Neural progenitor cell (in vitro differentiated cells): ENCODE data around the gene OARD1. TPM values are rescaled to one million over a fixed set of nuclear protein-coding genes. Genes with fewer than 3 reads are reported as not detected.

Experiments
- DNase-seq: peaks from one replicate; pipeline ENCODE4 v3.0.0-alpha.2; 2016; ENCODE audit warnings: low spot score
- H2AFZ ChIP-seq: fragments of 200-600 bp; sonication (generic); replicated peaks from 2 replicates; pipeline ENCODE4 v1.6.1; 2016; ENCODE audit warnings: antibody characterized with exemption
- H3F3A ChIP-seq: fragments of 200-600 bp; sonication (generic); 2 replicates; pipeline ENCODE4 v1.6.1; 2016; ENCODE audit warnings: antibody characterized with exemption, low read depth
- H3K27ac ChIP-seq: fragments of 200-600 bp; sonication (generic); 2 replicates; pipeline ENCODE4 v1.5.1; 2016; ENCODE audit warnings: mild to moderate bottlenecking
- H3K27me3 ChIP-seq: fragments of 200-600 bp; sonication (generic); 2 replicates; pipeline ENCODE4 v1.6.1; 2016; ENCODE audit warnings: mild to moderate bottlenecking, moderate library complexity
- H3K36me3 ChIP-seq: fragments of 200-600 bp; sonication (generic); 2 replicates; pipeline ENCODE4 v1.5.1; 2016
- H3K4me1 ChIP-seq: fragments of 200-600 bp; sonication (generic); 2 replicates; pipeline ENCODE4 v1.6.1; 2016; ENCODE audit warnings: mixed run types
- H3K4me2 ChIP-seq: fragments of 200-600 bp; sonication (generic); 2 replicates; pipeline ENCODE4 v1.6.1; 2016
- H3K4me3 ChIP-seq: fragments of 200-600 bp; sonication (generic); 2 replicates; pipeline ENCODE4 v1.5.1; 2016
- H3K79me2 ChIP-seq: fragments of 200-600 bp; sonication (generic); 2 replicates; pipeline ENCODE4 v1.6.1; 2016; ENCODE audit warnings: low read depth
- H3K9ac ChIP-seq: fragments of 200-600 bp; sonication (generic); 2 replicates; pipeline ENCODE4 v1.6.1; 2016
- H3K9me3 ChIP-seq: fragments of 200-600 bp; sonication (generic); 2 replicates; pipeline ENCODE4 v1.5.1; 2016; ENCODE audit warnings: low read depth
- H4K20me1 ChIP-seq: fragments of 200-600 bp; sonication (generic); 2 replicates; pipeline ENCODE4 v1.6.1; 2016; ENCODE audit warnings: low read depth
- H3K27ac Mint-ChIP-seq: 3 replicates; pipeline ENCODE4 v1.8.0; 2021; ENCODE audit warnings: mixed read lengths
- H3K27me3 Mint-ChIP-seq: 2 replicates; pipeline ENCODE4 v1.8.0; 2022; ENCODE audit warnings: low read depth, mild to moderate bottlenecking, inconsistent platforms, moderate library complexity, mixed read lengths; ENCODE audit not compliant: insufficient read depth
- H3K36me3 Mint-ChIP-seq: 3 replicates; pipeline ENCODE4 v1.8.0; 2021; ENCODE audit warnings: mixed read lengths
- H3K4me1 Mint-ChIP-seq: 3 replicates; pipeline ENCODE4 v1.8.0; 2021; ENCODE audit warnings: mixed read lengths
- H3K4me3 Mint-ChIP-seq: 3 replicates; pipeline ENCODE4 v1.8.0; 2021; ENCODE audit warnings: mild to moderate bottlenecking, moderate library complexity, mixed read lengths
- H3K9me3 Mint-ChIP-seq: 3 replicates; pipeline ENCODE4 v1.8.0; 2020; ENCODE audit warnings: mixed read lengths
- EZH2 ChIP-seq: fragments of 200-600 bp; sonication (generic); IDR thresholded peaks from 2 replicates; pipeline ENCODE4 v1.6.1; 2017; ENCODE audit warnings: antibody characterized with exemption, mild to moderate bottlenecking, moderate library complexity
- EZH2phosphoT487 ChIP-seq: fragments of 200-600 bp; sonication (generic); IDR thresholded peaks from 2 replicates; pipeline ENCODE4 v1.6.1; 2017; ENCODE audit warnings: antibody characterized with exemption
- total RNA-seq: library from RNA; depleted of rRNA; stranded (reverse); fragments of >200 nt; gene quantifications from 2 replicates; pipeline ENCODE4 v1.2.3, GENCODE V29; 2015; ENCODE audit warnings: low replicate concordance
- TF ChIP-seq, protein P1 (sequence below): fragments of 200-600 bp; sonication (generic); IDR thresholded peaks from 2 replicates; pipeline ENCODE4 v1.5.1; 2017; ENCODE audit warnings: antibody characterized with exemption, mild to moderate bottlenecking

The OARD1 gene
- total RNA-seq, 1 donor from 2014 or later: 67.9 TPM

DNA sequence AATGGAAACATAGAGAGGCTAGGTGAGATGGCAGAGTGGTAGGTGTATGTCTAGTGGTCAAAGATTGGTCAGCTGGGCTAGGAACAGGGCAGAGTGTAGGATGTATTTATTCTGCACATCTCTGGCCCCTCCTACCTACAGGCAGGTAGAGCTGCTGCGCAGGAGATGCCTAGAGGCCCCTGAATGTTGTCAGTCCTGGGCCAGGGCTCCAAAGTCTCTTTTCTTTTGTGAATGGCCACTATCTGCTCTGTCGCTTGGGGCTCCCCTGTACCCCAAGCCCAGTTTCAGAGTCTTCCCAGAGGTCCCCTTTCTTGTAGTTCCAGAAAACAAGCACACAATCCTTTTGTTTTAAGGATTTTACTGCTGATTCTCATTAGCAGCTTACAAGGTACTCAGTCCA is 24.9 kb downstream of the OARD1 start:
- H3K27ac Mint-ChIP-seq: no peak overlapping the region
- H3K36me3 ChIP-seq: no peaks in the 10 kb centered on the region
- no peak overlapping the region for H3K4me2 ChIP-seq
- DNase-seq: no peak
- no peaks in the 10 kb centered on the region for H3K79me2 ChIP-seq
- no peak overlapping the region for H2AFZ ChIP-seq
- no peaks in the 10 kb centered on the region for H3K36me3 Mint-ChIP-seq
- no peak overlapping the region for H3K27ac ChIP-seq
- H3K4me1 Mint-ChIP-seq: peaks cover 8% of the 10 kb centered on the region
- no peaks in the 10 kb centered on the region for H3K9me3 Mint-ChIP-seq
- no peak overlapping the region for H3K4me3 Mint-ChIP-seq
- no peak overlapping the region for H3K4me3 ChIP-seq
- peaks cover 2% of the 10 kb centered on the region for H3K27me3 Mint-ChIP-seq
- TF ChIP-seq EZH2: no peak
- TF ChIP-seq, protein P1, sequence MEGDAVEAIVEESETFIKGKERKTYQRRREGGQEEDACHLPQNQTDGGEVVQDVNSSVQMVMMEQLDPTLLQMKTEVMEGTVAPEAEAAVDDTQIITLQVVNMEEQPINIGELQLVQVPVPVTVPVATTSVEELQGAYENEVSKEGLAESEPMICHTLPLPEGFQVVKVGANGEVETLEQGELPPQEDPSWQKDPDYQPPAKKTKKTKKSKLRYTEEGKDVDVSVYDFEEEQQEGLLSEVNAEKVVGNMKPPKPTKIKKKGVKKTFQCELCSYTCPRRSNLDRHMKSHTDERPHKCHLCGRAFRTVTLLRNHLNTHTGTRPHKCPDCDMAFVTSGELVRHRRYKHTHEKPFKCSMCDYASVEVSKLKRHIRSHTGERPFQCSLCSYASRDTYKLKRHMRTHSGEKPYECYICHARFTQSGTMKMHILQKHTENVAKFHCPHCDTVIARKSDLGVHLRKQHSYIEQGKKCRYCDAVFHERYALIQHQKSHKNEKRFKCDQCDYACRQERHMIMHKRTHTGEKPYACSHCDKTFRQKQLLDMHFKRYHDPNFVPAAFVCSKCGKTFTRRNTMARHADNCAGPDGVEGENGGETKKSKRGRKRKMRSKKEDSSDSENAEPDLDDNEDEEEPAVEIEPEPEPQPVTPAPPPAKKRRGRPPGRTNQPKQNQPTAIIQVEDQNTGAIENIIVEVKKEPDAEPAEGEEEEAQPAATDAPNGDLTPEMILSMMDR: no peak
- TF ChIP-seq EZH2phosphoT487: no peak
- H3K9ac ChIP-seq: no peak overlapping the region
- no peaks in the 10 kb centered on the region for H4K20me1 ChIP-seq
- no peaks in the 10 kb centered on the region for H3K9me3 ChIP-seq
- H3K27me3 ChIP-seq: no peaks in the 10 kb centered on the region
- peaks cover 7% of the 10 kb centered on the region for H3K4me1 ChIP-seq
- no peaks in the 10 kb centered on the region for H3F3A ChIP-seq

DNA sequence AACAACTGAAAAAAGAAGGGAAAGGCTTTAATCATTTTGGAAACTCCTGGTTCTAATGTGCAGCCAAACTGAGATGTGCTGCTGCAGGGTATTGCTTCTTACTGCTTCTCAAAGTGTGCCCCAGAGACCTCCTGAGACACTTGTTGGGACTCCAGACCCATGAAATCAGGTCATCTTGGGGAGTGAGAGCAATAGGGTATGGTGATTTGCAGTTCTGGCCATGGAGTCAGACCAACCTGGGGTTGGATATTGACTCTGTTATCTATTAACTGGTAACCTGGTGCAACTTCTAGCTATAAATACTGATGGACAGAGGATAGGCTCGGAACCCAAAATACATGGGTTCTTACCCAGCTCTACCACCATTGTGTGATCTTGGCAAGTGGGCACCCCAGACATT is 26.1 kb downstream of the OARD1 start:
- Histone ChIP-seq H3K9ac (no peak overlapping the region), H2AFZ (no peak overlapping the region), H3K27me3 (no peaks in the 10 kb centered on the region), H3K4me1 (peaks cover 7% of the 10 kb centered on the region), H3K79me2 (no peaks in the 10 kb centered on the region), H3F3A (no peaks in the 10 kb centered on the region), H4K20me1 (no peaks in the 10 kb centered on the region), H3K27ac (no peak overlapping the region), H3K4me2 (no peak overlapping the region), H3K4me3 (no peak overlapping the region), H3K9me3 (no peaks in the 10 kb centered on the region), H3K36me3 (no peaks in the 10 kb centered on the region)
- DNase-seq: no peak
- no peak overlapping the region for H3K4me3 Mint-ChIP-seq
- H3K27ac Mint-ChIP-seq: no peak overlapping the region
- TF ChIP-seq EZH2: no peak
- H3K27me3 Mint-ChIP-seq: peaks cover 5% of the 10 kb centered on the region
- H3K9me3 Mint-ChIP-seq: no peaks in the 10 kb centered on the region
- H3K4me1 Mint-ChIP-seq: peaks cover 8% of the 10 kb centered on the region
- no peaks in the 10 kb centered on the region for H3K36me3 Mint-ChIP-seq

DNA sequence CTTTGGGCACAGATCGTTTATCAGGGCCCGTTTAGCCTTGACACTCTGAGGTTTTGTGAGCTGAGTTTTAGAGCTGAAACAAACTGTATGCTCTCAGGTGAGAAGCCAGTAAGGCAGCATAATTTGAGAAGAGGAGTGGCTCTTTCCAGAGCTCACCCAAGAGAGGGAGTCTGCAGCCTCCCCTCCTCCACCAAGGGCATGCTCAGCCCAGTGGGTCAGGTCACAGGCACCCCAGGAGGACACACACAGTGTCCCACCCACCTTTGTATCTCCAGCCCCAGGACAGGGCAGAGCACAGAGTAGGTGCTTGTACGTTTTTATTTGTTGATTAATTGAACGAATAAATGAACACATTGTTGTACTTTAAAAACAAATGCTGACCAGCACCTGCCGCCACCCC is 26.5 kb downstream of the OARD1 start:
- no peak overlapping the region for H3K4me3 ChIP-seq
- H3K36me3 ChIP-seq: no peaks in the 10 kb centered on the region
- Mint-ChIP-seq H3K9me3 (no peaks in the 10 kb centered on the region), H3K4me1 (peaks cover 8% of the 10 kb centered on the region), H3K36me3 (no peaks in the 10 kb centered on the region), H3K27me3 (peaks cover 5% of the 10 kb centered on the region), H3K27ac (no peak overlapping the region), H3K4me3 (no peak overlapping the region)
- H3K9me3 ChIP-seq: no peaks in the 10 kb centered on the region
- H4K20me1 ChIP-seq: no peaks in the 10 kb centered on the region
- H3K9ac ChIP-seq: no peak overlapping the region
- H3K27me3 ChIP-seq: no peaks in the 10 kb centered on the region
- no peaks in the 10 kb centered on the region for H3F3A ChIP-seq
- no peak overlapping the region for H2AFZ ChIP-seq
- TF ChIP-seq, protein P1: no peak
- TF ChIP-seq EZH2phosphoT487: no peak
- DNase-seq: no peak
- no peak overlapping the region for H3K27ac ChIP-seq
- H3K4me2 ChIP-seq: no peak overlapping the region
- H3K79me2 ChIP-seq: no peaks in the 10 kb centered on the region
- H3K4me1 ChIP-seq: peaks cover 7% of the 10 kb centered on the region

DNA sequence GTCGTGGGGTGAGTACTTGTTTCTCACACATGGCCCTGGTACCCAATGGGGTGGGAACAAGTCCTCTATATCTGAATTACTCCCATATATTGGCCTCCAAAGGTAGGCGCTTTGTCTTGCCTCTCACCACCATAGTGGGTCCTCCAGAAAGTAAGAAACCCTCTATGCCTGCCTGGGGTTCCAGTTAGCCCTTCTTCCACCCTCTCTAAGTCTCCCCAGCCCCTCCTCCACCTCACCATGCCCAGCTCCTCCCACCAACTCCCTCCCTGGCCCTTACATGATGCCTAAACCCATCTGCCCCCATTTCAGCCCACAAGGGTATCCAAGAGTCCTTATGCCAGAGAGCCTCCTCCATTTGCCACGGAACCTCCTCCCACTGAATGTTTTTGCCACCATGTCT is 29.0 kb downstream of the OARD1 start:
- Histone ChIP-seq H3K36me3 (no peaks in the 10 kb centered on the region), H3K27me3 (no peaks in the 10 kb centered on the region), H3K9ac (no peak overlapping the region), H3K79me2 (no peaks in the 10 kb centered on the region), H3K4me2 (no peak overlapping the region), H3K4me3 (no peak overlapping the region), H3F3A (no peaks in the 10 kb centered on the region), H3K4me1 (no peaks in the 10 kb centered on the region), H4K20me1 (no peaks in the 10 kb centered on the region), H3K27ac (no peak overlapping the region), H3K9me3 (no peaks in the 10 kb centered on the region), H2AFZ (no peak overlapping the region)
- H3K27ac Mint-ChIP-seq: no peak overlapping the region
- H3K4me1 Mint-ChIP-seq: no peaks in the 10 kb centered on the region
- no peak for DNase-seq
- no peaks in the 10 kb centered on the region for H3K36me3 Mint-ChIP-seq
- H3K9me3 Mint-ChIP-seq: no peaks in the 10 kb centered on the region
- no peak for TF ChIP-seq EZH2phosphoT487
- no peak for TF ChIP-seq EZH2
- TF ChIP-seq, protein P1: no peak
- peaks cover 7% of the 10 kb centered on the region for H3K27me3 Mint-ChIP-seq
- no peak overlapping the region for H3K4me3 Mint-ChIP-seq
